Ectodermal cell (in vitro differentiated cells): Measurements from ENCODE around the gene PCYOX1L.

ENCODE experiments used
- H3K27ac ChIP-seq: 2 replicates; pipeline ENCODE4 v1.7.0; 2013; ENCODE audit warnings: mild to moderate bottlenecking, low read depth, low read length; ENCODE audit not compliant: insufficient read depth, poor library complexity, severe bottlenecking
- H3K27me3 ChIP-seq: 2 replicates; pipeline ENCODE4 v1.7.0; 2013; ENCODE audit warnings: mild to moderate bottlenecking, low read length; ENCODE audit not compliant: insufficient read depth, control insufficient read depth, poor library complexity, severe bottlenecking
- H3K36me3 ChIP-seq: one replicate; pipeline ENCODE4 v1.7.0; 2013; ENCODE audit warnings: low read length; ENCODE audit not compliant: control insufficient read depth, insufficient read depth
- H3K4me1 ChIP-seq: one replicate; pipeline ENCODE4 v1.7.0; 2013; ENCODE audit warnings: low read length; ENCODE audit not compliant: control insufficient read depth, insufficient read depth
- H3K4me3 ChIP-seq: 2 replicates; pipeline ENCODE4 v1.7.0; 2013; ENCODE audit warnings: low read depth, low read length, control low read depth; ENCODE audit not compliant: insufficient read depth
- H3K9me3 ChIP-seq: 2 replicates; pipeline ENCODE4 v1.7.0; 2013; ENCODE audit warnings: mild to moderate bottlenecking, low read length, moderate library complexity; ENCODE audit not compliant: control insufficient read depth
- WGBS, 2 experiments: methylation state at CpG; one replicate each; pipeline ENCODE4 v1.1.7; 2013; ENCODE audit warnings: missing lambda C conversion rate in 2 of 2; 5-methylcytosine and 5-hydroxymethylcytosine counted together

PCYOX1L gene

GRCh38 chr5:149337736-149338135, 20.1 kb upstream of the PCYOX1L start:
- Histone ChIP-seq H3K27ac (no peak overlapping the region), H3K4me1 (no peaks in the 10 kb centered on the region), H3K4me3 (no peak overlapping the region), H3K36me3 (no peaks in the 10 kb centered on the region), H3K27me3 (peaks cover 3% of the 10 kb centered on the region), H3K9me3 (no peaks in the 10 kb centered on the region)
- WGBS, 2 experiments, result 90% methylated on average over 4 of the region's 4 CpGs

DNA sequence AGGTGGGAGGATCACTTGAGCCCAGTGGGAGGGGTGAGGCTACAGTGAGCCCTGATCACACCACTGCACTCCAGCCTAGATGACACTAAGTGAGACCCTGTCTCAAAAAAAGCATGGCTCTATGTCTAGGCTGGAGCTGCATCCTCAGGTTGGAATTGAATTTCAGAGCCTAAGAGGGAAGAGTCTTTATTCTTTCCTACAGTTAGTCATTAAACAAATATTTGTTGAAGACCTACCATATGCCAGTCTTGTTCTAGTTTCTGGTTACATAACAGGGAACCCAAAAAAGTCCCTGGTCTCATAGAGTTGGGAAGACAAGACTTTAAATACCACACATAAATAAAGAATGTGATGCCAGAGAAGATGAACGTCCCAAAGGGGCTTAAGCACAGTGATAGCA, 19.5 kb upstream of the PCYOX1L start:
- Histone ChIP-seq H3K27ac (no peak overlapping the region), H3K36me3 (no peaks in the 10 kb centered on the region), H3K9me3 (no peaks in the 10 kb centered on the region), H3K4me1 (no peaks in the 10 kb centered on the region), H3K4me3 (no peak overlapping the region), H3K27me3 (peaks cover 3% of the 10 kb centered on the region)
- 88 to 89% methylated on average over 1 of the region's 1 CpG for WGBS, 2 experiments

- Histone ChIP-seq H3K27me3 (peaks cover 3% of the 10 kb centered on the region), H3K9me3 (no peaks in the 10 kb centered on the region), H3K4me3 (no peak overlapping the region), H3K27ac (no peak overlapping the region), H3K36me3 (no peaks in the 10 kb centered on the region), H3K4me1 (peaks cover 3% of the 10 kb centered on the region)
- WGBS, 2 experiments, result 75% methylated on average over 1 of the region's 1 CpG
These were observed 16.9 kb upstream of the PCYOX1L start for GRCh38 chr5:149340920-149341319.

DNA sequence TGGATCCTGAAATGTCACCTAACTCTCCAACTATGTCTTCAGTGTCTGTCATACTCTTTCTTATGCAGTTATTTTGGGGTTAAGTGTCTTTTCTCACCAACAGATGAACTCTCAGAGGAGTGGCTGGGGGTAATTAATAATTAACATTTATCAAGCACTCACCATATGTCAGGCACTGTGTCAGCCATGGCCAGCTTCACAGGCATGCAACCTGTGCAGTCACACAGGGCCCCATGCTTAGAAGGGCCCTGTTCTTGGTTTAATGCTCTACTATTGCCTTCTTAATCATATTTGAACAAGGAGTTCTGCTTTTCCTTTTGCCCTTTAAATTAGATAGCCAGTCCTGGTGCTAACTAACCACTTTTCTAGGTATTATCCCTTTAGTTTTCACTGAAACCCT, 16.0 kb upstream of the PCYOX1L start:
- no peak overlapping the region for H3K27ac ChIP-seq
- H3K36me3 ChIP-seq, result no peaks in the 10 kb centered on the region
- peaks cover 3% of the 10 kb centered on the region for H3K27me3 ChIP-seq
- H3K4me1 ChIP-seq, result peaks cover 10% of the 10 kb centered on the region
- H3K4me3 ChIP-seq, result no peak overlapping the region
- no peaks in the 10 kb centered on the region for H3K9me3 ChIP-seq

GRCh38 chr5:149344151-149344550, 13.7 kb upstream of the PCYOX1L start:
- no peak overlapping the region for H3K27ac ChIP-seq
- H3K4me3 ChIP-seq, result no peak overlapping the region
- peaks cover under 1% of the 10 kb centered on the region for H3K36me3 ChIP-seq
- H3K4me1 ChIP-seq, result peaks cover 10% of the 10 kb centered on the region
- H3K9me3 ChIP-seq, result no peaks in the 10 kb centered on the region
- 89 to 92% methylated on average over 2 of the region's 2 CpGs for WGBS, 2 experiments
- peaks cover 3% of the 10 kb centered on the region for H3K27me3 ChIP-seq

GRCh38 chr5:149345147-149345891, 12.5 kb upstream of the PCYOX1L start, which contains the start of gene GRPEL2:
TSS of gene GRPEL2 (plus strand) at chr5:149345499. CDS start at chr5:149345540, 41 bp downstream.
- H3K4me1 ChIP-seq, result peaks cover 10% of the 10 kb centered on the region
- WGBS, 2 experiments, result 0 to 1% methylated on average over 54 of the region's 54 CpGs
- H3K9me3 ChIP-seq, result no peaks in the 10 kb centered on the region
- H3K4me3 ChIP-seq, result peak within 1 kb of the TSS; percentile 80
- H3K27ac ChIP-seq, result peak within 1 kb of the TSS; percentile 56
- H3K36me3 ChIP-seq, result peaks cover 4% of the 10 kb centered on the region
- peaks cover 3% of the 10 kb centered on the region for H3K27me3 ChIP-seq

DNA sequence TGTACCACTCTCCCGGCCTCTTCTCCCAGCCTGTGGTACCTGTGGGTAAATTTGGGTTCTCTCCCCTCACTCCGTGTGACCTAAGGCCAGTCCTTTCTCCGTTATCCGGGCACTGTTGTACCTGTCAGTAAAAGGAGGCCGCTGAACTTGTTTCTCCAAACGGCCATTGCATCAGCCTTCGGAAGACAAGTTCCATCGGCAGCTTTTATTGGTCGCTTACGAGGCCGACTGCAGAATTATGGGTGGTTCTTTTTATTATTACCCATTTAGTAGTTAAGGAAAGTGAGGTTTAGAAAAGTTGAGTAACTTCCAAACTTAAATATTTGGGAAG, 12.0 kb upstream of the PCYOX1L start:
- H3K4me3 ChIP-seq, result peak overlapping the region; percentile 80
- H3K4me1 ChIP-seq, result peaks cover 10% of the 10 kb centered on the region
- H3K27ac ChIP-seq, result no peak overlapping the region
- WGBS, 2 experiments, result 3 to 6% methylated on average over 10 to 11 of the region's 11 CpGs
- no peaks in the 10 kb centered on the region for H3K9me3 ChIP-seq
- peaks cover 3% of the 10 kb centered on the region for H3K27me3 ChIP-seq
- peaks cover 7% of the 10 kb centered on the region for H3K36me3 ChIP-seq

GRCh38 chr5:149348518-149348917, 9.3 kb upstream of the PCYOX1L start:
- no peak overlapping the region for H3K27ac ChIP-seq
- peaks cover 8% of the 10 kb centered on the region for H3K36me3 ChIP-seq
- 93 to 100% methylated on average over 1 of the region's 1 CpG for WGBS, 2 experiments
- no peak overlapping the region for H3K4me3 ChIP-seq
- H3K9me3 ChIP-seq, result no peaks in the 10 kb centered on the region
- H3K27me3 ChIP-seq, result no peaks in the 10 kb centered on the region
- H3K4me1 ChIP-seq, result peaks cover 10% of the 10 kb centered on the region

GRCh38 chr5:149349382-149349781, 8.5 kb upstream of the PCYOX1L start:
- H3K27me3 ChIP-seq, result no peaks in the 10 kb centered on the region
- H3K36me3 ChIP-seq, result peaks cover 10% of the 10 kb centered on the region
- WGBS, 2 experiments, result 95 to 96% methylated on average over 4 of the region's 4 CpGs

GRCh38 chr5:149352169-149352568, 5.7 kb upstream of the PCYOX1L start:
- H3K4me3 ChIP-seq, result no peak overlapping the region
- 95 to 98% methylated on average over 4 of the region's 4 CpGs for WGBS, 2 experiments
- no peaks in the 10 kb centered on the region for H3K4me1 ChIP-seq
- H3K27ac ChIP-seq, result no peak overlapping the region
- no peaks in the 10 kb centered on the region for H3K27me3 ChIP-seq
- peaks cover 10% of the 10 kb centered on the region for H3K36me3 ChIP-seq
- no peaks in the 10 kb centered on the region for H3K9me3 ChIP-seq

More at GRCh38 chr5:149349382-149349781, 8.5 kb upstream of the PCYOX1L start:
- H3K9me3 ChIP-seq, result no peaks in the 10 kb centered on the region
- peaks cover 7% of the 10 kb centered on the region for H3K4me1 ChIP-seq
- no peak overlapping the region for H3K4me3 ChIP-seq
- no peak overlapping the region for H3K27ac ChIP-seq
